Muscle of arm (tissue), 12 donors: ENCODE data around the gene MALAT1. TPM values are rescaled to one million over a fixed set of nuclear protein-coding genes. Genes with fewer than 3 reads are reported as not detected.
A peak's percentile ranks its signal among the peaks of the same experiment; 100 is the strongest.

Source experiments
- DNase-seq: peaks from one replicate; pipeline ENCODE4 v3.0.0-alpha.2; 2013
- polyA plus RNA-seq, 12 donors: library from polyadenylated mRNA; unstranded; fragments of 120-200 nt; gene quantifications; one replicate each; pipeline ENCODE4 v1.2.1, GENCODE V29; 2013; ENCODE audit not compliant: insufficient read length in 12 of 12

MALAT1 gene
- polyA plus RNA-seq, 12 donors = 102 to 554 (median 247) TPM

DNA sequence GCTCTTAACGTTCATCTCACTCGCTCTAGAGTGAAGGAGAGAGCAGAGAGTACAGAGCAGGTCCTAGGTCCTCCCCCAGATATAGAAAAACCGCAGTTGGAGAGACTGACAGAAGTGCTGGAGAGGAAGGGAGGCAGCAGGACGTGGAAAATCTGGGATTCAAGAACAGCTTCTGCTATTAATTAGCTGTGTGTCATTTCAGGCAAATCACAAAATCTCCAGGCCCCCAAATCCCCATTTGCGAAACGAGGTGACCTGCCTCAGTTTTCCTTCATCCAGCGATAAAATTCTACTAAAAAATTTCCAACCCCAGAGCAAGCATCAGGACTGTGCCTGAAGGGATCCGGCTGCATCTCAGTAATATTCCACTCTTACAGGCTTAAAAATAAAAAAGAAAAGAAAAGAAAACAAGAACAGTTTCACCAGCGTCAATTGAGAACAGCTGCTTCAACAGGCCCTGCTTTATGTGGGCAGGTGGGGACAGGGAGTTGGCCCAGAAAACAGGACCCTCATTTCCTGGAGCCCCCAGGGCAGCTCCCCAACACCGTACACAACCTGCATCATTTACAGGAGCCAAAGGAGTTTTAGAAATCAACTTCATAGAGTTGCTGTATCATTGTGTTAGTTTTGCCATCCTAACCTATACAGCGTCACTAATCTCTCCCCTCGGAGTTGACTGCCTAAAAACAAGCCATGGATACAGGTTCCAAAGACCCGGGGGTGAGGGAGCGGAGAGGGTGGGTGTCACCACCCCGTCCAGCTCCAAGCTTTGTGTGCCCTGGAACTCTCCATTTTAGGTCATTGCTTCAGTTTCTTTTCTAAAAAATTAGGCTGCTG lies 2.3 kb upstream of the MALAT1 start:
- DNase-seq = no peak

GRCh38 chr11:65497141-65498041 lies 1.5 kb upstream of the MALAT1 start:
- peak; percentile 99 for DNase-seq

GRCh38 chr11:65498042-65498726 lies 661 bp upstream of the MALAT1 start:
- peak; percentile 80 for DNase-seq

DNA sequence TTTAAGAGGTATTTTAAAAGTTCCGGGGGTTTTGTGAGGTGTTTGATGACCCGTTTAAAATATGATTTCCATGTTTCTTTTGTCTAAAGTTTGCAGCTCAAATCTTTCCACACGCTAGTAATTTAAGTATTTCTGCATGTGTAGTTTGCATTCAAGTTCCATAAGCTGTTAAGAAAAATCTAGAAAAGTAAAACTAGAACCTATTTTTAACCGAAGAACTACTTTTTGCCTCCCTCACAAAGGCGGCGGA lies 193 bp upstream of the MALAT1 start:
- no peak for DNase-seq

DNA sequence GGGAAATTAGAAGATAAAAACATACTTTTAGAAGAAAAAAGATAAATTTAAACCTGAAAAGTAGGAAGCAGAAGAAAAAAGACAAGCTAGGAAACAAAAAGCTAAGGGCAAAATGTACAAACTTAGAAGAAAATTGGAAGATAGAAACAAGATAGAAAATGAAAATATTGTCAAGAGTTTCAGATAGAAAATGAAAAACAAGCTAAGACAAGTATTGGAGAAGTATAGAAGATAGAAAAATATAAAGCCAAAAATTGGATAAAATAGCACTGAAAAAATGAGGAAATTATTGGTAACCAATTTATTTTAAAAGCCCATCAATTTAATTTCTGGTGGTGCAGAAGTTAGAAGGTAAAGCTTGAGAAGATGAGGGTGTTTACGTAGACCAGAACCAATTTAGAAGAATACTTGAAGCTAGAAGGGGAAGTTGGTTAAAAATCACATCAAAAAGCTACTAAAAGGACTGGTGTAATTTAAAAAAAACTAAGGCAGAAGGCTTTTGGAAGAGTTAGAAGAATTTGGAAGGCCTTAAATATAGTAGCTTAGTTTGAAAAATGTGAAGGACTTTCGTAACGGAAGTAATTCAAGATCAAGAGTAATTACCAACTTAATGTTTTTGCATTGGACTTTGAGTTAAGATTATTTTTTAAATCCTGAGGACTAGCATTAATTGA lies 1.0 kb downstream of the MALAT1 start:
- DNase-seq = peak; percentile 22

DNA sequence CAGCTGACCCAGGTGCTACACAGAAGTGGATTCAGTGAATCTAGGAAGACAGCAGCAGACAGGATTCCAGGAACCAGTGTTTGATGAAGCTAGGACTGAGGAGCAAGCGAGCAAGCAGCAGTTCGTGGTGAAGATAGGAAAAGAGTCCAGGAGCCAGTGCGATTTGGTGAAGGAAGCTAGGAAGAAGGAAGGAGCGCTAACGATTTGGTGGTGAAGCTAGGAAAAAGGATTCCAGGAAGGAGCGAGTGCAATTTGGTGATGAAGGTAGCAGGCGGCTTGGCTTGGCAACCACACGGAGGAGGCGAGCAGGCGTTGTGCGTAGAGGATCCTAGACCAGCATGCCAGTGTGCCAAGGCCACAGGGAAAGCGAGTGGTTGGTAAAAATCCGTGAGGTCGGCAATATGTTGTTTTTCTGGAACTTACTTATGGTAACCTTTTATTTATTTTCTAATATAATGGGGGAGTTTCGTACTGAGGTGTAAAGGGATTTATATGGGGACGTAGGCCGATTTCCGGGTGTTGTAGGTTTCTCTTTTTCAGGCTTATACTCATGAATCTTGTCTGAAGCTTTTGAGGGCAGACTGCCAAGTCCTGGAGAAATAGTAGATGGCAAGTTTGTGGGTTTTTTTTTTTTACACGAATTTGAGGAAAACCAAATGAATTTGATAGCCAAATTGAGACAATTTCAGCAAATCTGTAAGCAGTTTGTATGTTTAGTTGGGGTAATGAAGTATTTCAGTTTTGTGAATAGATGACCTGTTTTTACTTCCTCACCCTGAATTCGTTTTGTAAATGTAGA lies 1.7 kb downstream of the MALAT1 start:
- peak; percentile 67 for DNase-seq

DNA sequence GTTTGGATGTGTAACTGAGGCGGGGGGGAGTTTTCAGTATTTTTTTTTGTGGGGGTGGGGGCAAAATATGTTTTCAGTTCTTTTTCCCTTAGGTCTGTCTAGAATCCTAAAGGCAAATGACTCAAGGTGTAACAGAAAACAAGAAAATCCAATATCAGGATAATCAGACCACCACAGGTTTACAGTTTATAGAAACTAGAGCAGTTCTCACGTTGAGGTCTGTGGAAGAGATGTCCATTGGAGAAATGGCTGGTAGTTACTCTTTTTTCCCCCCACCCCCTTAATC lies 2.3 kb downstream of the MALAT1 start:
- DNase-seq = peak; percentile 29

GRCh38 chr11:65501472-65502273 lies 2.8 kb downstream of the MALAT1 start:
- DNase-seq = peak; percentile 38

DNA sequence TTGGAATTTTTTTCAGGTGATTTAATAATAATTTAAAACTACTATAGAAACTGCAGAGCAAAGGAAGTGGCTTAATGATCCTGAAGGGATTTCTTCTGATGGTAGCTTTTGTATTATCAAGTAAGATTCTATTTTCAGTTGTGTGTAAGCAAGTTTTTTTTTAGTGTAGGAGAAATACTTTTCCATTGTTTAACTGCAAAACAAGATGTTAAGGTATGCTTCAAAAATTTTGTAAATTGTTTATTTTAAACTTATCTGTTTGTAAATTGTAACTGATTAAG lies 3.4 kb downstream of the MALAT1 start:
- no peak for DNase-seq

GRCh38 chr11:65502555-65503367 lies 3.9 kb downstream of the MALAT1 start:
- no peak for DNase-seq

GRCh38 chr11:65503368-65503948 lies 4.6 kb downstream of the MALAT1 start:
- no peak for DNase-seq

GRCh38 chr11:65503949-65504673 lies 5.3 kb downstream of the MALAT1 start:
- DNase-seq = no peak

GRCh38 chr11:65504674-65505465 lies 6.0 kb downstream of the MALAT1 start:
- DNase-seq = no peak

GRCh38 chr11:65505466-65506289 lies 6.8 kb downstream of the MALAT1 start:
- DNase-seq = no peak

- no peak for DNase-seq
Measured at GRCh38 chr11:65506290-65506771, 7.5 kb downstream of the MALAT1 start.

DNA sequence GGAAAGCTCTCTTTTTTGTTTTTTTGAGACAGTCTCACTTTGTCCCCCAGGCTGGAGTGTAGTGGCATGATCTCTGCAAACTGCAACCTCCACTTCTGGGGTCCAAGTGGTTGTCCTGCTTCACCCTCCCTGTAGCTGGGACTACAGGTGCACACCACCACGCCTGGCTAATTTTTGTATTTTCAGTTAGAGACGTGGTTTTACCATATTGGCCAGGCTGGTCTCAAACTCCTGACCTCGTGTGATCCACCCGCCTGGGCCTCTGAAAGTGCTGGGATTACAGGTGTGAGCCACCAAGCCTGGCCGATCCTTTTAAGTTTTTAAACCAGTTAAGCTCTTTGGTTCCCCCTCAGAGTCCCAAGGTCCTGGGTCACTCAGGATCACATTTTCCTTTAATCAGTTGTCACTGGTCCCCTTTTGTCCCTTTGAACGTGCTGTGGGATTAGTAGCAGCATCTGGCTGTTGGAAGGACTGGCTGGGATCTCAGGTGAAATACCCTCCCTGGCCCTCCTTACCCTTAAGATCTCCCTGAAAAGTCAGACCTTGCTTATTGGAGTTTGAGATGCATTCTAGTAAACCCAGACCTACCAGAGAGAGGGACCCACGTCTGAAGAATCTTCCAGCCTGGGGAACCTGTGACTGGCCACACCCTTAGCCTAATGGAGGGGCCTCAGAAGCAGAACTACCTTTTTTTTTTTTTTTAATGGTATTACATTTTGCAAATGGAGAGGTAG lies 8.1 kb downstream of the MALAT1 start:
- DNase-seq = no peak
